GM18502 (cell line): Measurements from ENCODE around the gene DAB2IP.
"Not testable (repeated sequence)": the region's sequence is repeated elsewhere in the genome, so short reads cannot be mapped to it uniquely, and the experiment has no call there.

Experiments used
- ATAC-seq: cut with Tn5 transposase; IDR thresholded peaks from one replicate; pipeline ENCODE4 v1.9.1; 2021; ENCODE audit warnings: mild to moderate bottlenecking; ENCODE audit not compliant: unreplicated experiment, poor library complexity

Gene DAB2IP

GRCh38 chr9:121737481-121737931, 86.1 kb downstream of the DAB2IP start:
- no peak for ATAC-seq

- no peak for ATAC-seq
Measured at GRCh38 chr9:121738411-121738810, 87.0 kb downstream of the DAB2IP start.

GRCh38 chr9:121738968-121739367, 87.5 kb downstream of the DAB2IP start:
- no peak for ATAC-seq

GRCh38 chr9:121739971-121740370, 88.5 kb downstream of the DAB2IP start:
- no peak for ATAC-seq

GRCh38 chr9:121741228-121741918, 89.9 kb downstream of the DAB2IP start:
- ATAC-seq, result no peak

- not testable (repeated sequence) for ATAC-seq
Measured at GRCh38 chr9:121741919-121742283, 90.5 kb downstream of the DAB2IP start.

- no peak for ATAC-seq
Measured at GRCh38 chr9:121742923-121743322, 91.5 kb downstream of the DAB2IP start.

GRCh38 chr9:121743441-121744001, 92.1 kb downstream of the DAB2IP start:
- ATAC-seq, result no peak

GRCh38 chr9:121744002-121744686, 92.7 kb downstream of the DAB2IP start:
- ATAC-seq, result no peak

GRCh38 chr9:121744687-121745395, 93.4 kb downstream of the DAB2IP start:
- no peak for ATAC-seq

- no peak for ATAC-seq
Measured at GRCh38 chr9:121745396-121745695, 93.9 kb downstream of the DAB2IP start.

- ATAC-seq, result no peak
Measured at GRCh38 chr9:121746411-121746810, 95.0 kb downstream of the DAB2IP start.

- ATAC-seq, result no peak
Measured at GRCh38 chr9:121746866-121747265, 95.4 kb downstream of the DAB2IP start.

- no peak for ATAC-seq
Measured at GRCh38 chr9:121748074-121748473, 96.6 kb downstream of the DAB2IP start.

GRCh38 chr9:121748727-121749423, 97.4 kb downstream of the DAB2IP start:
- no peak for ATAC-seq

- no peak for ATAC-seq
Measured at GRCh38 chr9:121749614-121750013, 98.2 kb downstream of the DAB2IP start.

GRCh38 chr9:121750259-121750714, 98.9 kb downstream of the DAB2IP start:
- no peak for ATAC-seq

- no peak for ATAC-seq
Measured at GRCh38 chr9:121750715-121751623, 99.5 kb downstream of the DAB2IP start.

- ATAC-seq, result no peak
Measured at GRCh38 chr9:121751686-121752445, 100.4 kb downstream of the DAB2IP start.
